Keratinocyte (primary cell): Measurements from ENCODE around the gene ERFL.

ENCODE experiments used
- CTCF ChIP-seq, 3 experiments: IDR thresholded peaks in 1 of 3; conservative IDR thresholded peaks in 1 of 3; optimal IDR thresholded peaks in 1 of 3; 2 replicates in 2 of 3; 3 replicates in 1 of 3; pipeline versions ENCODE3 to v1.5.1; 2011; ENCODE audit warnings: low read length in 3 of 3, mild to moderate bottlenecking in 3 of 3, moderate library complexity in 2 of 3, control low read depth in 1 of 3, inconsistent platforms in 1 of 3; ENCODE audit not compliant: insufficient read depth in 2 of 3; ENCODE audit errors: extremely low read depth in 1 of 3
- EZH2 ChIP-seq: IDR thresholded peaks from one replicate; pipeline ENCODE4 v1.6.1; 2012; ENCODE audit warnings: inconsistent platforms, mild to moderate bottlenecking, low read length, moderate library complexity

- TF ChIP-seq CTCF (optimal IDR thresholded peaks at IDR 0.05 in 1 of 3, IDR thresholded peaks at IDR 0.05 in 1 of 3, conservative IDR thresholded peaks at IDR 0.05 in 1 of 3; ENCODE audit: extremely low read depth in 1 of 3, insufficient read depth in 2 of 3, low read length in 3 of 3) (no peak), EZH2 (no peak)
These were observed 29.1 kb upstream of the ERFL start for GRCh38 chr19:41957161-41957837.
